Sigmoid colon (tissue), 7 donors: ENCODE results near the gene HDAC4. TPM values are rescaled to one million over a fixed set of nuclear protein-coding genes. Genes with fewer than 3 reads are reported as not detected.
"Not testable (repeated sequence)": the region's sequence is repeated elsewhere in the genome, so short reads cannot be mapped to it uniquely, and the experiment has no call there.

ENCODE experiments used
- DNase-seq: peaks from one replicate; pipeline ENCODE4 v3.0.0-alpha.2; 2019
- H3K27ac ChIP-seq, 4 donors: fragments of 200-600 bp; sonication (generic); one replicate each; pipeline ENCODE4 v1.5.1; 2016 to 2019; ENCODE audit warnings: mild to moderate bottlenecking in 1 of 4
- H3K27me3 ChIP-seq, 3 donors: fragments of 200-600 bp; sonication (generic); one replicate each; pipeline ENCODE4 v1.5.1; 2019; ENCODE audit warnings: mild to moderate bottlenecking in 1 of 3
- H3K36me3 ChIP-seq, 4 donors: fragments of 200-600 bp; sonication (generic); one replicate each; pipeline ENCODE4 v1.5.1; 2016 to 2019
- H3K4me1 ChIP-seq, 4 donors: fragments of 200-600 bp; sonication (generic); one replicate each; pipeline ENCODE4 v1.5.1; 2017 to 2019
- H3K4me3 ChIP-seq, 4 donors: fragments of 200-600 bp; sonication (generic); one replicate each; pipeline ENCODE4 v1.5.1; 2017 to 2019; ENCODE audit warnings: mild to moderate bottlenecking in 2 of 4, moderate library complexity in 1 of 4
- H3K9me3 ChIP-seq, 4 donors: fragments of 200-600 bp in 3 of 4; sonication (generic) in 3 of 4; one replicate each; pipeline versions ENCODE4 v1.5.1 to v1.6.1; 2013 to 2019
- EP300 ChIP-seq, 4 donors: sonication (generic); formaldehyde crosslinking; IDR thresholded peaks; one replicate each; pipeline ENCODE4 v1.6.1; 2017; ENCODE audit warnings: antibody characterized with exemption in 4 of 4
- POLR2A ChIP-seq, 2 donors: fragments of 450-650 bp; IDR thresholded peaks; one replicate each; pipeline ENCODE4 v1.6.1; 2016; ENCODE audit warnings: antibody characterized with exemption in 2 of 2, mild to moderate bottlenecking in 2 of 2, moderate library complexity in 2 of 2
- POLR2AphosphoS5 ChIP-seq, 4 donors: sonication (generic); formaldehyde crosslinking; IDR thresholded peaks; one replicate each; pipeline ENCODE4 v1.6.1; 2017; ENCODE audit warnings: antibody characterized with exemption in 4 of 4
- WGBS, 2 donors: extraction: QIAGEN DNeasy Blood & Tissue Kit; methylation state at CpG; one replicate each; pipeline ENCODE4 v1.1.7; 2013; 5-methylcytosine and 5-hydroxymethylcytosine counted together
- intact Hi-C: fragments of 100-400 bp; cut with DNase I; formaldehyde crosslinking; loops from one replicate; pipeline ENCODE4 v1.15.1; 2023
- polyA plus RNA-seq, 3 donors: library from polyadenylated mRNA; stranded (reverse); fragments of 200-250 nt; gene quantifications; one replicate each; pipeline ENCODE4 v1.2.3, GENCODE V29; 2013
- total RNA-seq, 4 donors: library from RNA; depleted of rRNA; stranded (reverse); fragments of >200 nt; gene quantifications; one replicate each; pipeline ENCODE4 v1.1.0, GENCODE V29; 2016
- TF ChIP-seq, protein P1 (sequence below), 4 experiments: fragments of 450-650 bp in 3 of 4; fragments of 200-600 bp in 1 of 4; IDR thresholded peaks; one replicate each; pipeline ENCODE4 v1.5.1; 2016 to 2019; ENCODE audit warnings: antibody characterized with exemption in 4 of 4, mild to moderate bottlenecking in 3 of 4, moderate library complexity in 2 of 4
- donor health status: healthy with polysubstance abuse.
- donor health status: Bipolar disorder and iron deficiency.
- donor health status: healthy.

The HDAC4 gene
- total and polyA plus RNA-seq, 7 donors, result 1.8 to 196 (median 77.0) TPM

- WGBS, 2 donors, result 91 to 93% methylated on average over 19 to 23 of the region's 23 CpGs
- peak overlapping the region; percentile 70 to 76 (median 74) for H3K27ac ChIP-seq
These were observed 224.5 kb downstream of the HDAC4 start for GRCh38 chr2:239176138-239176803.

DNA sequence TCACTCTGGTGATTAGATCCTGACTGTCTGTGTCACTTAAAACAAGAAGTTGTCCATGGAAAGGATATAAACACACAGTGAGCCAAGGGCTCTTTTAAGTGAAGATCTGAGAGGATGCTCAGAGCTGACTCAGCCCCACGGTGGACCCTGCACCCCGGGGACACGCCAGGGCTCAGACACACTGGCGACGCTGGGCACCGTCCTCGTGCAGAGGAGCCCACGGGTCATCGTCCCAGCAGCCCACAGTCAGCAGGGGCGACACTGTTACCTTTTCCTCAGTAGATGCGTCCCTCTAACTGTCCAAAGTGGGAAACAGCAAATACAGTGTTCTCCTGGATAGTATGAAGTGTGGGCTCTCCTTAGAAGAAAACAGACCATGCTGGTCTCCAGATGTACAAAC, 225.6 kb downstream of the HDAC4 start:
- 97 to 99% methylated on average over 11 of the region's 11 CpGs for WGBS, 2 donors
- peaks cover 0 to 9% (median 8%) of the 10 kb centered on the region in 4 donors for H3K9me3 ChIP-seq
- H3K27ac ChIP-seq, result peak overlapping the region; percentile 70 to 76 (median 74)
- intact Hi-C loops, result no loop called here
- DNase-seq, result peak; percentile 48
- H3K27me3 ChIP-seq, result no peaks in the 10 kb centered on the region
- TF ChIP-seq EP300 (IDR thresholded peaks at IDR 0.05), result no peak
- TF ChIP-seq, protein P1, sequence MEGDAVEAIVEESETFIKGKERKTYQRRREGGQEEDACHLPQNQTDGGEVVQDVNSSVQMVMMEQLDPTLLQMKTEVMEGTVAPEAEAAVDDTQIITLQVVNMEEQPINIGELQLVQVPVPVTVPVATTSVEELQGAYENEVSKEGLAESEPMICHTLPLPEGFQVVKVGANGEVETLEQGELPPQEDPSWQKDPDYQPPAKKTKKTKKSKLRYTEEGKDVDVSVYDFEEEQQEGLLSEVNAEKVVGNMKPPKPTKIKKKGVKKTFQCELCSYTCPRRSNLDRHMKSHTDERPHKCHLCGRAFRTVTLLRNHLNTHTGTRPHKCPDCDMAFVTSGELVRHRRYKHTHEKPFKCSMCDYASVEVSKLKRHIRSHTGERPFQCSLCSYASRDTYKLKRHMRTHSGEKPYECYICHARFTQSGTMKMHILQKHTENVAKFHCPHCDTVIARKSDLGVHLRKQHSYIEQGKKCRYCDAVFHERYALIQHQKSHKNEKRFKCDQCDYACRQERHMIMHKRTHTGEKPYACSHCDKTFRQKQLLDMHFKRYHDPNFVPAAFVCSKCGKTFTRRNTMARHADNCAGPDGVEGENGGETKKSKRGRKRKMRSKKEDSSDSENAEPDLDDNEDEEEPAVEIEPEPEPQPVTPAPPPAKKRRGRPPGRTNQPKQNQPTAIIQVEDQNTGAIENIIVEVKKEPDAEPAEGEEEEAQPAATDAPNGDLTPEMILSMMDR (IDR thresholded peaks at IDR 0.05), result no peak
- TF ChIP-seq POLR2A (IDR thresholded peaks at IDR 0.05), result no peak
- no peak for TF ChIP-seq POLR2AphosphoS5 (IDR thresholded peaks at IDR 0.05)
- peaks cover 0 to 23% (median 14%) of the 10 kb centered on the region in 4 donors for H3K4me1 ChIP-seq
- no peak overlapping the region for H3K4me3 ChIP-seq
- peaks cover 5 to 75% (median 20%) of the 10 kb centered on the region in 4 donors for H3K36me3 ChIP-seq

More at GRCh38 chr2:239176138-239176803, 224.5 kb downstream of the HDAC4 start:
- H3K9me3 ChIP-seq, intact Hi-C loops, H3K27me3 ChIP-seq, H3K4me3 ChIP-seq: not testable (repeated sequence)
- peaks cover 5 to 80% (median 23%) of the 10 kb centered on the region in 4 donors for H3K36me3 ChIP-seq
- peak in 1 of 4 donors; percentile 6 for TF ChIP-seq POLR2AphosphoS5 (IDR thresholded peaks at IDR 0.05)
- peaks cover 0 to 23% (median 14%) of the 10 kb centered on the region in 4 donors for H3K4me1 ChIP-seq
- peak; percentile 86 for DNase-seq

GRCh38 chr2:239173301-239173700, 227.5 kb downstream of the HDAC4 start:
- no peak for TF ChIP-seq POLR2AphosphoS5 (IDR thresholded peaks at IDR 0.05)
- TF ChIP-seq POLR2A (IDR thresholded peaks at IDR 0.05), result no peak
- TF ChIP-seq, protein P1 (IDR thresholded peaks at IDR 0.05), result no peak
- TF ChIP-seq EP300 (IDR thresholded peaks at IDR 0.05), result no peak
- DNase-seq, result no peak
- intact Hi-C loops, result no loop called here
- no peaks in the 10 kb centered on the region for H3K27me3 ChIP-seq
- no peak overlapping the region for H3K4me3 ChIP-seq
- peak overlapping the region in 1 of 4 donors; percentile 34 for H3K27ac ChIP-seq
- 95 to 99% methylated on average over 1 of the region's 1 CpG for WGBS, 2 donors
- H3K4me1 ChIP-seq, result peaks cover 0 to 39% (median 25%) of the 10 kb centered on the region in 4 donors
- peaks cover 0 to 9% (median 8%) of the 10 kb centered on the region in 4 donors for H3K9me3 ChIP-seq
- H3K36me3 ChIP-seq, result peaks cover 3 to 68% (median 17%) of the 10 kb centered on the region in 4 donors

GRCh38 chr2:239171643-239172042, 229.2 kb downstream of the HDAC4 start:
- intact Hi-C loops, result no loop called here
- Histone ChIP-seq H3K4me1 (peaks cover 0 to 46% (median 34%) of the 10 kb centered on the region in 4 donors), H3K4me3 (no peak overlapping the region), H3K36me3 (peaks cover 0 to 51% (median 10%) of the 10 kb centered on the region in 4 donors), H3K27ac (no peak overlapping the region), H3K9me3 (peaks cover 0 to 9% (median 8%) of the 10 kb centered on the region in 4 donors), H3K27me3 (no peaks in the 10 kb centered on the region)
- TF ChIP-seq, protein P1 (IDR thresholded peaks at IDR 0.05), result no peak
- TF ChIP-seq POLR2A (IDR thresholded peaks at IDR 0.05), result no peak
- no peak for TF ChIP-seq POLR2AphosphoS5 (IDR thresholded peaks at IDR 0.05)
- TF ChIP-seq EP300 (IDR thresholded peaks at IDR 0.05), result no peak
- no peak for DNase-seq

GRCh38 chr2:239169311-239170048, 231.3 kb downstream of the HDAC4 start:
- H3K27me3 ChIP-seq, result no peaks in the 10 kb centered on the region
- peaks cover 0 to 39% (median 2%) of the 10 kb centered on the region in 4 donors for H3K36me3 ChIP-seq
- peak; percentile 62 for DNase-seq
- 98% methylated on average over 27 of the region's 27 CpGs for WGBS, 2 donors
- H3K27ac ChIP-seq, result peak overlapping the region in 3 of 4 donors; percentile 63 to 73 (median 66)
- peaks cover 0 to 8% (median 5%) of the 10 kb centered on the region in 4 donors for H3K9me3 ChIP-seq
- H3K4me3 ChIP-seq, result no peak overlapping the region
- TF ChIP-seq POLR2AphosphoS5 (IDR thresholded peaks at IDR 0.05) (no peak), POLR2A (IDR thresholded peaks at IDR 0.05) (no peak), EP300 (IDR thresholded peaks at IDR 0.05) (no peak)
- TF ChIP-seq, protein P1 (IDR thresholded peaks at IDR 0.05), result no peak
- intact Hi-C loops, result loop anchor here (5.0 kb wide), 1 partner anchor 233 kb away; the partner anchor contains the start of gene HDAC4
- H3K4me1 ChIP-seq, result peaks cover 0 to 46% (median 39%) of the 10 kb centered on the region in 4 donors
